Measurements from ENCODE around the gene SLC15A4.

DNA sequence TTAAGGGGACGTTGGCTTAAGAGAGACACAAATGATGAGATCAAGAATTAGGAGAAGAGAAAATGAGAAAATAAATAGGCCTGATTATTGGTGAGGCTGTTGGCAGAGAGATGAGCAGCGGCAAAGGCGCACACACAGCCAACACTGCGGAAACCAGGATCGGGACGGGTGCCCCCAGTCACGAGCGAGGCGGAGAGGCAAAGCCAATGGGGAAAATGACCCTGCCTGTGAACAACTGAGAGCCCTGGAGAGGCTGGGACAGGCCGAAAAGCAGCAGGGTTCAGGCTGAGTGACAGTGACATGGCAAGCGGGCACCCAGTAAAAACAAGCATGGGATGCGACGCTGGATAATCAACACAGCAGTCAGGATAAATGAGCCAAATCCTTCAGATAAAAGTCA is 21.0 kb downstream of the SLC15A4 start:
- TF ChIP-seq, protein P1, sequence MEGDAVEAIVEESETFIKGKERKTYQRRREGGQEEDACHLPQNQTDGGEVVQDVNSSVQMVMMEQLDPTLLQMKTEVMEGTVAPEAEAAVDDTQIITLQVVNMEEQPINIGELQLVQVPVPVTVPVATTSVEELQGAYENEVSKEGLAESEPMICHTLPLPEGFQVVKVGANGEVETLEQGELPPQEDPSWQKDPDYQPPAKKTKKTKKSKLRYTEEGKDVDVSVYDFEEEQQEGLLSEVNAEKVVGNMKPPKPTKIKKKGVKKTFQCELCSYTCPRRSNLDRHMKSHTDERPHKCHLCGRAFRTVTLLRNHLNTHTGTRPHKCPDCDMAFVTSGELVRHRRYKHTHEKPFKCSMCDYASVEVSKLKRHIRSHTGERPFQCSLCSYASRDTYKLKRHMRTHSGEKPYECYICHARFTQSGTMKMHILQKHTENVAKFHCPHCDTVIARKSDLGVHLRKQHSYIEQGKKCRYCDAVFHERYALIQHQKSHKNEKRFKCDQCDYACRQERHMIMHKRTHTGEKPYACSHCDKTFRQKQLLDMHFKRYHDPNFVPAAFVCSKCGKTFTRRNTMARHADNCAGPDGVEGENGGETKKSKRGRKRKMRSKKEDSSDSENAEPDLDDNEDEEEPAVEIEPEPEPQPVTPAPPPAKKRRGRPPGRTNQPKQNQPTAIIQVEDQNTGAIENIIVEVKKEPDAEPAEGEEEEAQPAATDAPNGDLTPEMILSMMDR (IDR thresholded peaks at IDR 0.05): no peak
- TF ChIP-seq POLR2AphosphoS5 (IDR thresholded peaks at IDR 0.05): no peak

Data from breast epithelium (tissue), 3 donors.